Fibroblast of lung (primary cell): ENCODE data around the gene STRBP. TPM values are rescaled to one million over a fixed set of nuclear protein-coding genes. Genes with fewer than 3 reads are reported as not detected.

ENCODE experiments used
- DNase-seq, 2 donors: peaks; one replicate each; pipeline versions ENCODE4 v3.0.0 to v3.0.0-alpha.2; 2010; ENCODE audit warnings: low read depth in 2 of 2
- H2AFZ ChIP-seq: 2 replicates; pipeline ENCODE4 v1.5.1; 2012; ENCODE audit warnings: low read length, control low read depth, inconsistent platforms
- H3K27ac ChIP-seq: 2 replicates; pipeline ENCODE4 v1.5.1; 2011; ENCODE audit warnings: low read length, control low read depth; ENCODE audit not compliant: insufficient read depth
- H3K27me3 ChIP-seq: 2 replicates; pipeline ENCODE4 v1.5.1; 2011; ENCODE audit warnings: mild to moderate bottlenecking, low read length; ENCODE audit not compliant: control insufficient read depth, insufficient read depth
- H3K36me3 ChIP-seq: 2 replicates; pipeline ENCODE4 v1.5.1; 2011; ENCODE audit warnings: low read length; ENCODE audit not compliant: control insufficient read depth, insufficient read depth
- H3K4me1 ChIP-seq: 2 replicates; pipeline ENCODE4 v1.5.1; 2011; ENCODE audit warnings: low read length; ENCODE audit not compliant: control insufficient read depth, insufficient read depth; ENCODE audit errors: extremely low read depth
- H3K4me2 ChIP-seq: 2 replicates; pipeline ENCODE4 v1.5.1; 2011; ENCODE audit warnings: low read length, control low read depth; ENCODE audit not compliant: insufficient read depth; ENCODE audit errors: extremely low read depth
- H3K4me3 ChIP-seq, 4 experiments: fragments of 200-600 bp in 1 of 4; sonication (generic) in 1 of 4; replicated peaks in 1 of 4; 2 replicates each; pipeline ENCODE4 v1.5.1; 2011 to 2016; ENCODE audit warnings: low read length in 4 of 4, low read depth in 3 of 4, mild to moderate bottlenecking in 3 of 4, control low read depth in 2 of 4, inconsistent platforms in 1 of 4, mixed read lengths in 1 of 4; ENCODE audit not compliant: insufficient read depth in 1 of 4; ENCODE audit errors: control extremely low read depth in 1 of 4
- H3K79me2 ChIP-seq: 2 replicates; pipeline ENCODE4 v1.5.1; 2012; ENCODE audit warnings: mild to moderate bottlenecking, low read length, inconsistent platforms; ENCODE audit not compliant: control insufficient read depth, insufficient read depth
- H3K9ac ChIP-seq: 2 replicates; pipeline ENCODE4 v1.5.1; 2011; ENCODE audit warnings: mild to moderate bottlenecking, low read length, control low read depth; ENCODE audit not compliant: insufficient read depth
- H3K9me3 ChIP-seq: 2 replicates; pipeline ENCODE4 v1.5.1; 2012; ENCODE audit warnings: low read depth, low read length; ENCODE audit not compliant: control insufficient read depth, insufficient read depth
- H4K20me1 ChIP-seq: 2 replicates; pipeline ENCODE4 v1.5.1; 2011; ENCODE audit warnings: low read length; ENCODE audit not compliant: control insufficient read depth, insufficient read depth; ENCODE audit errors: extremely low read depth
- CTCF ChIP-seq, 2 donors: IDR thresholded peaks in 1 of 2; conservative IDR thresholded peaks in 1 of 2; 1 replicate in 1 of 2; 2 replicates in 1 of 2; pipeline ENCODE4 v1.5.1; 2011 to 2012; ENCODE audit warnings: low read length in 2 of 2, control low read depth in 1 of 2, inconsistent platforms in 1 of 2, low read depth in 1 of 2, mild to moderate bottlenecking in 1 of 2
- EZH2 ChIP-seq: IDR thresholded peaks from 2 replicates; pipeline ENCODE4 v1.5.1; 2012; ENCODE audit warnings: low read length, control low read depth, mild to moderate bottlenecking; ENCODE audit errors: missing control alignments
- polyA plus RNA-seq, 2 donors: library from polyadenylated mRNA; depleted of rRNA in 1 of 2; stranded (reverse) in 1 of 2; unstranded in 1 of 2; fragments of >200 nt; gene quantifications; 2 replicates each; pipeline ENCODE4 v1.2.1, GENCODE V29; 2011 to 2012; ENCODE audit warnings: missing spikeins in 1 of 2
- total RNA-seq: library from RNA; depleted of rRNA; stranded (reverse); fragments of >200 nt; gene quantifications from 2 replicates; pipeline ENCODE4 v1.2.1, GENCODE V29; 2014

Gene STRBP
- total and polyA plus RNA-seq, 2 donors (not counting 1 experiment from before 2014, with no cell fraction given) = 3.3 to 5.9 TPM

DNA sequence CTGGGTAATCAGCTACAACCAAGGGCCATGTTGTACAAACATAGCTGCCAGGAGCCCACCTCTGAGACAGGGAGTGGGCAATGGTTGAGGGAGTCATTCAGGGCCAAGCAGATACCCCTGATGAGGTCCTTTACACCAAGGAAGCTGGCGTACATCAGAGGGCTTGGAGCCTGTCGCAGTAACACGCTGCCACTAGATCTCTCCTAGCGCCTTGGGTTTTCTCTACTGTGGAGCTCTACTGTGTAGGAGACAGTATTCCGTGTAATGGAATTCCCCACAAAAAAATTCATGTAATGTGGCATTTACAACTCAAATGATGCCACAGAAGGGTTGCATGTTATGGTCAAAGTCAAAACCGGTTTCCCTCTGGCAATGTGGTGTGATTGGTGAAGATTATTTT, 46.2 kb upstream of the STRBP start:
- no peak for DNase-seq
- Histone ChIP-seq H3K4me3 (no peak overlapping the region), H3K79me2 (no peaks in the 10 kb centered on the region), H3K9ac (no peak overlapping the region), H3K36me3 (no peaks in the 10 kb centered on the region), H3K4me1 (no peaks in the 10 kb centered on the region), H2AFZ (no peak overlapping the region), H3K27ac (no peak overlapping the region), H3K4me2 (no peak overlapping the region), H4K20me1 (no peaks in the 10 kb centered on the region), H3K27me3 (no peaks in the 10 kb centered on the region), H3K9me3 (no peaks in the 10 kb centered on the region)
- no peak for TF ChIP-seq EZH2
- TF ChIP-seq CTCF (conservative IDR thresholded peaks at IDR 0.05 in 1 of 2, IDR thresholded peaks at IDR 0.05 in 1 of 2; ENCODE audit: low read depth in 1 of 2, low read length in 2 of 2) = no peak

- DNase-seq = no peak
- Histone ChIP-seq H3K27me3 (no peaks in the 10 kb centered on the region), H3K9me3 (no peaks in the 10 kb centered on the region), H2AFZ (no peak overlapping the region), H3K4me1 (no peaks in the 10 kb centered on the region), H3K4me2 (no peak overlapping the region), H3K4me3 (no peak overlapping the region), H3K79me2 (no peaks in the 10 kb centered on the region), H3K9ac (no peak overlapping the region), H3K27ac (no peak overlapping the region), H3K36me3 (no peaks in the 10 kb centered on the region), H4K20me1 (no peaks in the 10 kb centered on the region)
- TF ChIP-seq CTCF (conservative IDR thresholded peaks at IDR 0.05 in 1 of 2, IDR thresholded peaks at IDR 0.05 in 1 of 2; ENCODE audit: low read depth in 1 of 2, low read length in 2 of 2) (no peak), EZH2 (no peak)
Measured at GRCh38 chr9:123312306-123312877, 44.0 kb upstream of the STRBP start.

DNA sequence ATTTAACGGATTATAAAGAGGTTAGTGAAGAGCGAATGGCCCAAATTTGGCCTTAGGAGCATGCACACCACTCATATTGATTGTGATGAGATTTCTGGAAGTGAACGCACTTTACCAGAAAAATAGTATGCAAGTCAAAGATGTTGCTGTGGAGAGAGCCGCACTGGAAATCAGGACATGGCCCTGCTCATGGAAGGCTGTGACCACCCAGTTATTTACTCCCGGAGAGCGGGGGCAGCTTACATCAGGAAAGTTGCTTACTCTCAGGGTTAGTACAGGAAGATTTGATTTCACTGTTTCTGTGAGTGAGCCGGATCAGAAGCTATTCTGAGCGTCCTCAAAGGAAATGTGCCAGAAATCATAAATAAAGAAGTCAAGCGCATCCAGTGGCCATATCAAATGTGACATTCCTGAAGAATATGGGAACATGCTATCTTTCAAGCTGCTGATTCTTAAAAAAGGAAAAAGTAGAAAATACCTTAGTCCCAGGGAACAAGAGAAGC, 42.9 kb upstream of the STRBP start:
- Histone ChIP-seq H2AFZ (no peak overlapping the region), H3K4me1 (no peaks in the 10 kb centered on the region), H3K9ac (no peak overlapping the region), H3K36me3 (no peaks in the 10 kb centered on the region), H3K27ac (no peak overlapping the region), H3K27me3 (no peaks in the 10 kb centered on the region), H3K4me3 (no peak overlapping the region), H3K9me3 (no peaks in the 10 kb centered on the region), H3K79me2 (no peaks in the 10 kb centered on the region), H3K4me2 (no peak overlapping the region), H4K20me1 (no peaks in the 10 kb centered on the region)
- DNase-seq = no peak
- no peak for TF ChIP-seq EZH2
- no peak for TF ChIP-seq CTCF (conservative IDR thresholded peaks at IDR 0.05 in 1 of 2, IDR thresholded peaks at IDR 0.05 in 1 of 2; ENCODE audit: low read depth in 1 of 2, low read length in 2 of 2)
